GM12878 (cell line): ENCODE measurements around the gene HSPA4. TPM values are rescaled to one million over a fixed set of nuclear protein-coding genes. Genes with fewer than 3 reads are reported as not detected.
"Not testable (repeated sequence)": the region's sequence is repeated elsewhere in the genome, so short reads cannot be mapped to it uniquely, and the experiment has no call there.

ENCODE experiments used
- ATAC-seq: fragments of 200-7000 bp; cut with Tn5 transposase; 3 replicates; pipeline ENCODE4 v1.9.1; 2020; ENCODE audit warnings: mild to moderate bottlenecking, moderate library complexity
- BruUV-seq: library from RNA; stranded (reverse); fragments of 400-500 nt; replicated peaks from 2 replicates; lab custom pipeline; 2021; lab: Mats Ljungman, UMichigan
- CTCF ChIA-PET: fragments of 300-600 bp; sonication (Branson Sonifier 250); formaldehyde crosslinking; extraction: SDS; loops from one replicate; lab custom pipeline; 2021; ENCODE audit warnings: inconsistent platforms; lab: Yijun Ruan, JAX
- POLR2A ChIA-PET: fragments of 350-600 bp; formaldehyde crosslinking; extraction: SDS; loops from one replicate; lab custom pipeline; 2021; ENCODE audit warnings: inconsistent platforms; lab: Charles Lee
- RAD21 ChIA-PET: fragments of 300-600 bp; sonication (Branson Sonifier 250); formaldehyde crosslinking; loops from one replicate; lab custom pipeline; 2023; ENCODE audit warnings: antibody characterized with exemption; ENCODE audit not compliant: unreplicated experiment; lab: Charles Lee
- SMC1A ChIA-PET: fragments of 300-600 bp; sonication (Branson Sonifier 250); formaldehyde crosslinking; loops from one replicate; lab custom pipeline; 2023; ENCODE audit not compliant: unreplicated experiment, uncharacterized antibody; lab: Charles Lee
- DNase-seq: peaks from one replicate; pipeline ENCODE4 v3.0.0-alpha.2; 2011; ENCODE audit warnings: low read depth, low spot score
- FAIRE-seq: peaks from 3 replicates; lab custom pipeline; 2011; peaks lifted over from hg19 to GRCh38; lab: Jason Lieb, UNC
- H2AFZ ChIP-seq: 2 replicates; pipeline ENCODE4 v1.6.0; 2011; ENCODE audit warnings: low read depth, low read length, control low read depth; ENCODE audit not compliant: control insufficient read depth
- H3K27ac ChIP-seq: 2 replicates; pipeline ENCODE4 v1.5.1; 2011; ENCODE audit warnings: control low read depth; ENCODE audit not compliant: control insufficient read depth, insufficient read depth
- H3K27me3 ChIP-seq, 2 experiments: replicated peaks in 1 of 2; 2 replicates each; pipeline versions ENCODE4 v1.6.0 to v1.6.1; 2011; ENCODE audit warnings: low read length in 1 of 2; ENCODE audit not compliant: control insufficient read depth in 2 of 2, insufficient read depth in 2 of 2
- H3K36me3 ChIP-seq, 2 experiments: 2 replicates each; pipeline ENCODE4 v1.5.1; 2011; ENCODE audit warnings: low read length in 1 of 2; ENCODE audit not compliant: control insufficient read depth in 2 of 2, insufficient read depth in 2 of 2
- H3K4me1 ChIP-seq: 2 replicates; pipeline ENCODE4 v1.6.1; 2011; ENCODE audit warnings: mild to moderate bottlenecking, low read length, moderate library complexity, mixed read lengths; ENCODE audit not compliant: control insufficient read depth, insufficient read depth
- H3K4me2 ChIP-seq: 2 replicates; pipeline ENCODE4 v1.6.0; 2011; ENCODE audit warnings: control low read depth; ENCODE audit not compliant: control insufficient read depth, insufficient read depth
- H3K4me3 ChIP-seq: fragments of 200-600 bp; sonication (generic); 2 replicates; pipeline ENCODE4 v1.5.1; 2016
- H3K79me2 ChIP-seq: 2 replicates; pipeline ENCODE4 v1.6.0; 2011; ENCODE audit warnings: low read length; ENCODE audit not compliant: control insufficient read depth, insufficient read depth
- H3K9ac ChIP-seq: 2 replicates; pipeline ENCODE4 v1.8.0; 2011; ENCODE audit warnings: low read length, control low read depth, mixed read lengths; ENCODE audit not compliant: control insufficient read depth, insufficient read depth
- H3K9me3 ChIP-seq: replicated peaks from 3 replicates; pipeline ENCODE4 v1.5.1; 2011; ENCODE audit warnings: mild to moderate bottlenecking, low read length; ENCODE audit not compliant: control insufficient read depth, insufficient read depth
- H4K20me1 ChIP-seq: 2 replicates; pipeline ENCODE4 v1.6.0; 2011; ENCODE audit not compliant: control insufficient read depth, insufficient read depth
- ATF3 ChIP-seq: IDR thresholded peaks from 2 replicates; pipeline ENCODE4 v1.6.1; 2011; ENCODE audit warnings: low read depth, mild to moderate bottlenecking, low read length, moderate library complexity, borderline replicate concordance; ENCODE audit errors: extremely low read depth
- EP300 ChIP-seq, 2 experiments: fragments of 150-350 bp in 1 of 2; IDR thresholded peaks; 2 replicates each; pipeline ENCODE4 v1.6.1; 2011 to 2012; ENCODE audit warnings: low read depth in 2 of 2, low read length in 2 of 2, borderline replicate concordance in 1 of 2, improper control_type of control experiment in 1 of 2, inconsistent platforms in 1 of 2; ENCODE audit not compliant: control insufficient read depth in 1 of 2
- GATAD2B ChIP-seq: fragments of 450-650 bp; conservative IDR thresholded peaks from 2 replicates; pipeline ENCODE4 v1.6.1; 2017; ENCODE audit warnings: low read depth, mild to moderate bottlenecking, moderate library complexity
- HDGF ChIP-seq: fragments of 450-650 bp; IDR thresholded peaks from 2 replicates; pipeline ENCODE4 v1.6.1; 2016; ENCODE audit warnings: antibody characterized with exemption
- MEF2B ChIP-seq: fragments of 450-650 bp; IDR thresholded peaks from 2 replicates; pipeline ENCODE4 v1.6.1; 2018; ENCODE audit warnings: mild to moderate bottlenecking, moderate library complexity; ENCODE audit not compliant: partially characterized antibody, poor library complexity, severe bottlenecking
- POLR2AphosphoS2 ChIP-seq: IDR thresholded peaks from 2 replicates; pipeline ENCODE4 v1.6.1; 2011; ENCODE audit warnings: low read depth, mild to moderate bottlenecking, low read length, improper control_type of control experiment, moderate library complexity
- RAD51 ChIP-seq: fragments of 450-650 bp; IDR thresholded peaks from 2 replicates; pipeline ENCODE4 v1.6.1; 2016; ENCODE audit warnings: moderate library complexity, mild to moderate bottlenecking, inconsistent platforms
- ZNF207 ChIP-seq: fragments of 450-650 bp; IDR thresholded peaks from 2 replicates; pipeline ENCODE4 v1.6.1; 2014; ENCODE audit warnings: antibody characterized with exemption, mild to moderate bottlenecking, borderline replicate concordance
- WGBS: methylation state at CpG from one replicate; pipeline ENCODE4 v1.1.6; 2016; ENCODE audit warnings: low lambda C conversion rate; ENCODE audit not compliant: insufficient replicate concordance, insufficient coverage; ENCODE audit errors: missing lambda C conversion rate; 5-methylcytosine and 5-hydroxymethylcytosine counted together
- in situ Hi-C: fragments of 300-500 bp; cut with MboI; formaldehyde crosslinking; loops from 9 replicates; pipeline ENCODE4 v1.14.3; 2018; ENCODE audit warnings: mixed read lengths
- intact Hi-C: fragments of 100-400 bp; cut with micrococcal nuclease; formaldehyde crosslinking; loops from one replicate; pipeline ENCODE4 v1.14.2; 2022; ENCODE audit not compliant: unreplicated experiment
- polyA plus RNA-seq, 11 experiments: library from polyadenylated mRNA; depleted of rRNA in 4 of 11; unstranded in 6 of 11; stranded (reverse) in 5 of 11; fragments of >200 nt; fragmentation: Nextera tagmentation in 4 of 11; fragmentation: Illumina TruSeq in 1 of 11; extraction: Ambion mirVana in 4 of 11; extraction: Trizol in 1 of 11; gene quantifications; 1 replicate in 1 of 11; 2 replicates in 10 of 11; pipeline versions ENCODE4 v1.2.1 to v1.2.3, GENCODE V29; 2011 to 2016; ENCODE audit warnings: inconsistent platforms in 2 of 11, missing spikeins in 2 of 11, low read depth in 1 of 11
- total RNA-seq, 4 experiments: library from RNA; depleted of rRNA in 3 of 4; stranded (reverse); fragments of >200 nt in 3 of 4; fragmentation: Illumina TruSeq in 1 of 4; extraction: Trizol in 1 of 4; gene quantifications; 2 replicates each; pipeline versions ENCODE4 v1.2.1 to v1.2.3, GENCODE V29; 2013 to 2021

Gene HSPA4
- total and polyA plus RNA-seq, 10 of the 15 experiments (the other 5 are each of a cell fraction or from before 2014, with no cell fraction given), result 61.6 to 234 (median 116) TPM

- Histone ChIP-seq H3K27ac (no peak overlapping the region), H2AFZ (no peak overlapping the region), H3K4me2 (no peak overlapping the region), H3K4me3 (no peak overlapping the region), H3K79me2 (no peaks in the 10 kb centered on the region), H4K20me1 (no peaks in the 10 kb centered on the region), H3K36me3 (no peaks in the 10 kb centered on the region), H3K4me1 (no peaks in the 10 kb centered on the region), H3K27me3 (no peaks in the 10 kb centered on the region; a peak in 1 of 4 replicates), H3K9me3 (no peaks in the 10 kb centered on the region; the same call in 2 of the 3 replicates), H3K9ac (no peak overlapping the region)
- intact Hi-C loops, result no loop called here
- CTCF ChIA-PET, result no interaction called here
- RAD21 ChIA-PET, result no interaction called here
- TF ChIP-seq HDGF (no peak), POLR2AphosphoS2 (no peak), RAD51 (no peak), MEF2B (no peak), ATF3 (no peak), ZNF207 (no peak), EP300 (IDR thresholded peaks at IDR 0.05; ENCODE audit: borderline replicate concordance in 1 of 2, control insufficient read depth in 1 of 2, low read depth in 2 of 2, low read length in 2 of 2) (no peak), GATAD2B (no peak)
- DNase-seq, result no peak
- ATAC-seq, result no peak
- in situ Hi-C loops, result no loop called here
- POLR2A ChIA-PET, result no interaction called here
- WGBS, result 17% methylated on average over 2 of the region's 2 CpGs
- FAIRE-seq, result no peak
- no TSS peak for BruUV-seq
- SMC1A ChIA-PET, result no interaction called here
Measured at GRCh38 chr5:133132717-133133116, 80.9 kb downstream of the HSPA4 start.

- H3K4me1 ChIP-seq, ATAC-seq, in situ Hi-C loops, H3K27me3 ChIP-seq, H3K4me2 ChIP-seq, H3K27ac ChIP-seq, H3K36me3 ChIP-seq, H2AFZ ChIP-seq, H3K4me3 ChIP-seq, RAD21 ChIA-PET, H3K9me3 ChIP-seq, intact Hi-C loops, CTCF ChIA-PET, H3K79me2 ChIP-seq, FAIRE-seq, H3K9ac ChIP-seq, H4K20me1 ChIP-seq, DNase-seq, SMC1A ChIA-PET, BruUV-seq, POLR2A ChIA-PET: not testable (repeated sequence)
- 89% methylated on average over 3 of the region's 5 CpGs for WGBS
Measured at GRCh38 chr5:133133241-133133640, 81.4 kb downstream of the HSPA4 start.

GRCh38 chr5:133136890-133137289, 85.1 kb downstream of the HSPA4 start:
- ATAC-seq, DNase-seq, FAIRE-seq, H3K27ac ChIP-seq, H4K20me1 ChIP-seq, H3K9ac ChIP-seq, H3K4me3 ChIP-seq, H3K4me1 ChIP-seq, H3K79me2 ChIP-seq, H3K9me3 ChIP-seq, RAD21 ChIA-PET, SMC1A ChIA-PET, intact Hi-C loops, H3K4me2 ChIP-seq, H3K36me3 ChIP-seq, H2AFZ ChIP-seq, H3K27me3 ChIP-seq, in situ Hi-C loops, POLR2A ChIA-PET, CTCF ChIA-PET, BruUV-seq: not testable (repeated sequence)
- 4% methylated on average over 2 of the region's 2 CpGs for WGBS
